Colonic mucosa (tissue), 4 donors: ENCODE data around the gene ZNF777. TPM values are rescaled to one million over a fixed set of nuclear protein-coding genes. Genes with fewer than 3 reads are reported as not detected.

Experiments
- DNase-seq: peaks from one replicate; pipeline ENCODE4 v3.0.0-alpha.2; 2020
- H3K27ac ChIP-seq: fragments of 200-600 bp; one replicate; pipeline ENCODE4 v1.8.0; 2021
- H3K27me3 ChIP-seq: fragments of 200-600 bp; one replicate; pipeline ENCODE4 v1.8.0; 2021
- H3K36me3 ChIP-seq: fragments of 200-600 bp; one replicate; pipeline ENCODE4 v1.8.0; 2021
- H3K4me1 ChIP-seq: fragments of 200-600 bp; one replicate; pipeline ENCODE4 v1.8.0; 2021; ENCODE audit warnings: mild to moderate bottlenecking
- H3K4me3 ChIP-seq: fragments of 200-600 bp; one replicate; pipeline ENCODE4 v1.8.0; 2021
- H3K9ac ChIP-seq, 2 donors: one replicate each; pipeline ENCODE4 v1.7.0; 2013; ENCODE audit warnings: control low read depth in 2 of 2, low read depth in 2 of 2, low read length in 2 of 2
- H3K9me3 ChIP-seq: fragments of 200-600 bp; one replicate; pipeline ENCODE4 v1.8.0; 2021
- CTCF ChIP-seq: fragments of 200-600 bp; IDR thresholded peaks from one replicate; pipeline ENCODE4 v1.8.0; 2022; ENCODE audit warnings: antibody characterized with exemption, mild to moderate bottlenecking
- intact Hi-C: fragments of 100-400 bp; cut with DNase I; formaldehyde crosslinking; loops from one replicate; pipeline ENCODE4 v1.14.1; 2022
- total RNA-seq, 2 donors: library from RNA; stranded (reverse); fragmentation: NEBNext Ultra II Directional in 1 of 2; extraction: Animal tissue kit (Norgen Biotek cat#: 25700) in 1 of 2; gene quantifications; one replicate each; pipeline ENCODE4 v1.2.1, GENCODE V29; 2021
- donor health status: healthy.
- donor health status: DM: no; HTN: no; CAD: no.
- donor health status: DM: no; HTN: no; CAD: no.

ZNF777 gene
- total RNA-seq, 2 donors from 2014 or later: 9.5 to 13.1 TPM

DNA sequence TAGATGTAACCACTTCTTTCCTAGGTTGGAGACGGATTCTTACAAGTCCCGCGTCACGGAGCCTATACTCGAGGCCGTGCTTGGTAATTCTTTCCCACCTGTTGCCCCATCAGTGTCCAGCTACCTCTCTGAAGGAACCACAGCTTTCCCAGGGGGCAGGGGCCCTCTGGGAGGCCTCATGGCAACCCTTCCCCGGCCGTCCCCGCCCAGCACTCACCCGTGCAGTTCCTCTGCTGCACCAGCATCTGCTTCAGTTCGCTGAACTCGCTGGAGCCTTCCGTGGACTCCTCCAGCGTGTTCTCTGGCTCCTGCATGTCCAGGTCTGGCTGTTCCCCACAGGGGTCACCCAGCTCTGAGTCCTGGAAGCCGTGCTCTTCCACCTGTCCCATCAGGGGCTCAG, 24.5 kb downstream of the ZNF777 start:
- intact Hi-C loops: no loop called here
- TF ChIP-seq CTCF: no peak
- H3K9me3 ChIP-seq: no peaks in the 10 kb centered on the region

DNA sequence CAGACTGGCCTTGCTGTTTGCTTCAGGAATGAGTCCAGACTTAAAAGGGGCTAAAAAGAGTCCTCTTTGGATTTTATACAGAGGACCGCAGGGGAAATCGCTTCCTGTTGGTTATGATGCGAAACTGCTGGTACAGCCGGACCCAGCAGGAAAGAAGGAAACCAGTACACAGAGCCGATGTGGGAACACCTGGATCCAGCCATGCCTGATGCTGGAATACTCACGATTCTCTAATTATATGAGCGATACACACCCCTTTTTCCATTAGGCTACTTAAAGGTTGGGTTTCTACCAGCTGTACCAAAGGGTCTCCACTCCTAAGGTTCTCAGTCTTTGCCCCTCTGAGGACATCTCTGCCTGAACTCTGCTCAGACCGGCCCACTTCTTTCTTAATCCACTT, 27.7 kb downstream of the ZNF777 start:
- Histone ChIP-seq H3K27ac (no peak overlapping the region), H3K9ac (no peak overlapping the region), H3K36me3 (peaks cover 5% of the 10 kb centered on the region), H3K27me3 (no peaks in the 10 kb centered on the region), H3K4me1 (no peaks in the 10 kb centered on the region), H3K9me3 (no peaks in the 10 kb centered on the region), H3K4me3 (no peak overlapping the region)
- no peak for DNase-seq
- no peak for TF ChIP-seq CTCF
- intact Hi-C loops: no loop called here

More for the DNA sequence above, 24.5 kb downstream of the ZNF777 start:
- H3K4me3 ChIP-seq: no peak overlapping the region
- H3K27ac ChIP-seq: no peak overlapping the region
- peaks cover 5% of the 10 kb centered on the region for H3K36me3 ChIP-seq
- DNase-seq: peak; percentile 5
- no peak overlapping the region for H3K9ac ChIP-seq
- H3K27me3 ChIP-seq: no peaks in the 10 kb centered on the region
- H3K4me1 ChIP-seq: no peaks in the 10 kb centered on the region

GRCh38 chr7:149432121-149432691, 28.7 kb downstream of the ZNF777 start:
- H3K27me3 ChIP-seq: no peaks in the 10 kb centered on the region
- no peak overlapping the region for H3K9ac ChIP-seq
- TF ChIP-seq CTCF: no peak
- H3K4me1 ChIP-seq: no peaks in the 10 kb centered on the region
- H3K27ac ChIP-seq: no peak overlapping the region
- peaks cover 5% of the 10 kb centered on the region for H3K36me3 ChIP-seq
- no peak for DNase-seq
- H3K9me3 ChIP-seq: no peaks in the 10 kb centered on the region
- intact Hi-C loops: no loop called here
- H3K4me3 ChIP-seq: no peak overlapping the region

DNA sequence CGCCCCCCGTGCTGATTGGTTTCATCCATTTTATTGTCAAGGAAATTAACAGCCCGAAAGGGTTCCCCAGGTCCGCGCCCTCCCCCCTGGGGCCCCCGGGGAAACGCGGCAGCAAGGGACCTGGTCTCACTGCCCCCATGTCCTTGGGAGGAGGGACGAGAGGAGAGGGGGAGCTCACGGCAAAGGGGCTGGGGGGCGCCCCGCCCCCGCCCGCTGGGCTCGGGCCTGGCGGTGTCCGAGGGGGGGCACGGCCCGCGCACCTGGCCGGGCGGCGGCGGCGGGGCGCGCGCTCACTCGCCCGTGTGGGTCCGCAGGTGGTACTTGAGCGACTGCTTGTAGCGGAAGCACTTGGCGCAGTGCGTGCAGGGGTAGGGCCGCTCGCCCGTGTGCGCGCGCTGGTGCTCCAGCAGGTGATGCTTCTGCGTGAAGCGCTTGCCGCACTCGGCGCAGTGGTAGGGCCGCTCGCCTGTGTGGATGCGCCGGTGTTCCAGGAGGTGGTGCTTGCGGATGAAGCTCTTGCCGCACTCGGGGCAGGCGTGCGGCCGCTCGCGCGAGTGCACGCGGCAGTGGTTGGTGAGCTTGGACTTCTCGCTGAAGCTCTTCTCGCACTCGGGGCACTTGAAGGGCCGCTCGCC, 29.3 kb downstream of the ZNF777 start:
- intact Hi-C loops: no loop called here
- no peaks in the 10 kb centered on the region for H3K9me3 ChIP-seq
- H3K27me3 ChIP-seq: no peaks in the 10 kb centered on the region
- H3K27ac ChIP-seq: no peak overlapping the region
- peaks cover 5% of the 10 kb centered on the region for H3K36me3 ChIP-seq
- no peak for DNase-seq
- H3K4me1 ChIP-seq: no peaks in the 10 kb centered on the region
- no peak for TF ChIP-seq CTCF
- H3K9ac ChIP-seq: no peak overlapping the region
- no peak overlapping the region for H3K4me3 ChIP-seq

DNA sequence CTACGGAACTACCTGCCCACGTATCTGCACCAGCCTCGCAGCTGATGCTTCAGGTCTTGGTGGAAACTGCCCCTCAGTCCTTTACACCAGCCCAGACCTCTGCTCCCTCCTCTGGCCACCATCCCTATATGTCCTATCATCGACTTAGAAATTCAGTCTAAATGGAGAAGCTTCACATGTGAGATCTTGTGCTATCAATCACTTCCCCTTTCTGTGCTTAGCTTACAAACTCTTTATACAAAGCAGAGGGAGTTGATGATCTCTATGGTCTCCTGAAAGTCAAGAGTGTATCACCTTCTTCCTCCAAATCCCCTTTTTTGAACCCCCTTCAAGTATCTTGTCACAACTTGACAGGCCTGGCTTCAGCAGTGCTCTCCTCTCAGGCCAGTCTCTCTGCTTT, 30.7 kb downstream of the ZNF777 start:
- H3K36me3 ChIP-seq: peaks cover 5% of the 10 kb centered on the region
- no peak overlapping the region for H3K4me3 ChIP-seq
- H3K27ac ChIP-seq: no peak overlapping the region
- H3K4me1 ChIP-seq: no peaks in the 10 kb centered on the region
- no peak for DNase-seq
- no peak overlapping the region for H3K9ac ChIP-seq
- no peak for TF ChIP-seq CTCF
- H3K27me3 ChIP-seq: no peaks in the 10 kb centered on the region
- intact Hi-C loops: no loop called here
- no peaks in the 10 kb centered on the region for H3K9me3 ChIP-seq
